Measurements from ENCODE around the gene TECTB.

The TECTB gene

GRCh38 chr10:112311481-112311880 lies 28.3 kb downstream of the TECTB start:
- DNase-seq = no peak

- no peak for DNase-seq
Measured at GRCh38 chr10:112313234-112313633, 30.0 kb downstream of the TECTB start.

- no peak for DNase-seq
Measured at GRCh38 chr10:112313911-112314310, 30.7 kb downstream of the TECTB start.

GRCh38 chr10:112314822-112315474 lies 31.7 kb downstream of the TECTB start:
- DNase-seq = peak; percentile 87

- DNase-seq = no peak
Measured at GRCh38 chr10:112327678-112328077, 44.5 kb downstream of the TECTB start.

- peak; percentile 19 for DNase-seq
Measured at GRCh38 chr10:112330162-112330561, 47.0 kb downstream of the TECTB start.

- no peak for DNase-seq
Measured at GRCh38 chr10:112330607-112331160, 47.5 kb downstream of the TECTB start.

- DNase-seq = no peak
Measured at GRCh38 chr10:112332022-112332421, 48.8 kb downstream of the TECTB start.

GRCh38 chr10:112332509-112333228 lies 49.5 kb downstream of the TECTB start:
- peak; percentile 43 for DNase-seq

- no peak for DNase-seq
Measured at GRCh38 chr10:112333452-112333851, 50.3 kb downstream of the TECTB start.

- DNase-seq = no peak
Measured at GRCh38 chr10:112335111-112335867, 52.1 kb downstream of the TECTB start.

GRCh38 chr10:112335868-112336265 lies 52.7 kb downstream of the TECTB start:
- no peak for DNase-seq

GRCh38 chr10:112336556-112337201 lies 53.5 kb downstream of the TECTB start:
- DNase-seq = no peak

GRCh38 chr10:112338957-112339356 lies 55.8 kb downstream of the TECTB start:
- DNase-seq = no peak

- no peak for DNase-seq
Measured at GRCh38 chr10:112340601-112341000, 57.4 kb downstream of the TECTB start.

GRCh38 chr10:112343056-112343806 lies 60.0 kb downstream of the TECTB start:
- DNase-seq = no peak

- DNase-seq = no peak
Measured at GRCh38 chr10:112344261-112344660, 61.1 kb downstream of the TECTB start.

GRCh38 chr10:112345202-112345601 lies 62.0 kb downstream of the TECTB start:
- DNase-seq = no peak

- no peak for DNase-seq
Measured at GRCh38 chr10:112345743-112346142, 62.5 kb downstream of the TECTB start.

GRCh38 chr10:112346774-112347173 lies 63.6 kb downstream of the TECTB start:
- no peak for DNase-seq

GRCh38 chr10:112347709-112348671 lies 64.8 kb downstream of the TECTB start:
- DNase-seq = no peak
